ACHN (cell line): ENCODE measurements around the gene TMC5.
A peak's percentile ranks its signal among the peaks of the same experiment; 100 is the strongest.
"Not testable (repeated sequence)": the region's sequence is repeated elsewhere in the genome, so short reads cannot be mapped to it uniquely, and the experiment has no call there.

ENCODE experiments used
- DNase-seq: peaks from one replicate; pipeline ENCODE4 v3.0.0-alpha.2; 2015
- in situ Hi-C: cut with HindIII; loops from 2 replicates; pipeline ENCODE4 v1.10.0; 2017; ENCODE audit warnings: low sequenced_read_pairs, low pct_ligation_motif_present, low pct_unique_long_range_greater_than_20kb

Gene TMC5

GRCh38 chr16:19521471-19522396 lies 104.1 kb downstream of the TMC5 start, which contains the start of gene GDE1:
Gene GDE1, minus strand, starts transcription at chr16:19522098. Its CDS starts 134 bp downstream, at chr16:19521964.
- in situ Hi-C loops, result loop anchor here (25.0 kb wide), 1 partner anchor 109 kb away; the partner anchor contains the start of gene TMC5

DNA sequence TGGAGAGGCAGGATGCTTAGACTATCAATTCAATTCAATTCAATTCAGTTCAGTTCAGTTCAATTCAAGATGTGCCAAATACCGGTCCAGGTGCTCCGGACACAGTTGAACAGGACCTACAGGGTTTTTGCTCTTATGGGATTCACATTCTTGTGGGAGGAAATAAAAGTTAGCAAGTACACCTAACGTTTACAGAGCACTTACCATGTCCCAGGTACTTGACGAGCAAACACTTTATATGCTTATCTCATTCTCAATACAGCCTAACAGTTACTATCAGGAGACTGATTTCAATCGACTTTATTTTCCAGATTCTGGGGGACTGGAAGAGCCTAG lies 104.7 kb downstream of the TMC5 start:
- in situ Hi-C loops, result loop anchor here (25.0 kb wide), 1 partner anchor 110 kb away; the partner anchor contains the start of gene TMC5
- no peak for DNase-seq

More at GRCh38 chr16:19521471-19522396, 104.1 kb downstream of the TMC5 start, which contains the start of gene GDE1:
- peak; percentile 94 for DNase-seq

- no peak for DNase-seq
- in situ Hi-C loops, result loop anchor here (25.0 kb wide), 1 partner anchor 110 kb away; the partner anchor contains the start of gene TMC5
Observed at GRCh38 chr16:19522760-19523159, 105.1 kb downstream of the TMC5 start.

GRCh38 chr16:19523184-19523558 lies 105.5 kb downstream of the TMC5 start:
- no peak for DNase-seq
- in situ Hi-C loops, result loop anchor here (25.0 kb wide), 1 partner anchor 111 kb away; the partner anchor contains the start of gene TMC5

DNA sequence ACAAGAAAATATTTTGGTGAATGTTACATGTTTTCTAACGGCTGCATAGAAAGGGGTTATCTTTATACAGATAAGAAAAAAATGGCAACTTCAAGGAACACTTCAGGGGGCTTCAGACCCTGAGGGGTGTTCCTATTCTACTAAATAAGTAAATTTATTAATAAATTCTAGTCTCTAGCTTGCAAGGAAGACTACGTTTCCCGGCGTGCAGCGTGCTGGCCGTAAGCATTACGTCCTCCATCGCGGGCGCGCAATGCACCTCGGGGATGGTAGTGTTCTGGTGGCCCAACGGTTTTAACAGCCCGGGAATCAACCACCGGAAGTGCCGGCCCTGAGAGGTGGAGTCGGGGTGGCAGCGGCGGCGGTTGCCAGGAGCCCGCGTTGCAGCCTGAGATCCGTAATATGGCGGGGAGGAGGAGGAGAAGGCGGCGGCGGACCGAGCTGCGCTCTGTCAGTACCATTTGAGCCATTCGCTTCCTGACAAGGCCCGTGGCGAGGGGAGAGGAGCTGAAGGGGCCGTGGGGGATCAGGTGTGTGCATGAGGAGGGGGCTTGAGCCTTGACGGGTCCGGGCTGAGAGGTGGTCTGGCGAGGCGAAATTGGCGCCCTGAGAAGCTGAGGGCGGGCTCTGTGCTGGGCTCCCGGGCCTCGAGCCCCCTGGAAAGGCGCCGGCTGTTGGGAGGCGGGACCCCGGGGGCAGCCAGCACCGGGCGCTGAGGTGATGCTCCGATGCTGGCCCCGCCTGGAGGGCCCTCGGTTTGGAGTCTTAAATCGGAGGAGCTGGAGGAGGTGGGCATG lies 106.1 kb downstream of the TMC5 start, which contains the start of gene CCP110:
Gene CCP110 (plus strand): TSS at position 384 of the 797 bp plus-strand sequence. CDS start 3,940 bp downstream, outside the sequence.
- DNase-seq, result peak; percentile 99
- in situ Hi-C loops, result loop anchor here (25.0 kb wide), 1 partner anchor 111 kb away; the partner anchor contains the start of gene TMC5

DNA sequence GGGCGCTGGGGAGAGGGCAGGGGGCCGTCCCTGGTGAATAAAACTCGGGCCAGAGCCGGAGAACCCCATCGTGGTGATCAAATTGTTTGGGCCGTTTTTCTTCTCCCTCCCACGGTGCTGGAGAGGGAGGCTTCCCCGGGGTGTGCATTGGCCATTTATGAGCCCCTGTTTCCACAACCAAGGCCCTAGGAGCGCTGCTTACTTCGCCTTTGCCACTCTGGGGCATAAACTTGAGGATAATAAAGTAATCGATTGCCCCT lies 106.6 kb downstream of the TMC5 start:
- peak; percentile 9 for DNase-seq
- in situ Hi-C loops, result loop anchor here (25.0 kb wide), 1 partner anchor 112 kb away; the partner anchor contains the start of gene TMC5

- in situ Hi-C loops, result loop anchor here (25.0 kb wide), 1 partner anchor 112 kb away; the partner anchor contains the start of gene TMC5
- no peak for DNase-seq
Observed at GRCh38 chr16:19524616-19525384, 107.1 kb downstream of the TMC5 start.

DNA sequence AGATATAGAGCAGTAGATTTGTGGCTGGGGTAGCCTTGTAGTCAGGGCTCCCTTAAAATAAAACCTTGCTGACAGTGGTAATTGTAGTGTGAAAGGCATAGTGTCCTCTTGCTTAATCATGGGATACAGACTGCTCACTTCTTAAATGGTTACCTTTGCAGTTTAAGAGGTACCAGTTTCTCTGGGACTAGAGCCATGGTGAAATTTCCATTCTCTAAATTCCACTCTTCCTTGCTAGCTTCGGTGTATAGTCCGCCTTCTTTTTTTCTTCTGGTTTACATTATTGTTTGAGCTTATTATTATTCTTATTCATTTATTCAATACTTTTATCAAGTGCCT lies 107.7 kb downstream of the TMC5 start:
- no peak for DNase-seq
- in situ Hi-C loops, result no loop called here

- DNase-seq, result no peak
- in situ Hi-C loops, result no loop called here
Observed at GRCh38 chr16:19527161-19527560, 109.5 kb downstream of the TMC5 start.

DNA sequence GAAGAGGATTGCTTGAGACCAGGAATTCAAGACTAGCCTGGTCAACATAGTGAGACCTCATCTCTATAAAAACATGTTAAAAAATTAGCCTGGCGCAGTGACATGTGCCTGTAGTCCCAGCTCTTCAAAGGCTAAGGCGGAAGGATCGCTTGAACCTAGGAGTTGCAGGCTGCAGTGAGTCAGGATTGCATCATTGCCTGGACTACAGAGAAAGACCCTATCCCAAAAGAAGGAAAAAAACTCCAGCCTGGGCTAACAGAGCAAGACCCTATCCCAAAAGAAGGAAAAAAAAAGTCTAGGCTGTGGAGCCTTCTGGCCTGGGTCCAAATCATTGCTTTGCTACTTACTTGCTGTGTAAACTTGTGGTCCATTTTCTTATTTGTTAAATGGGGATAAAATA lies 111.0 kb downstream of the TMC5 start:
- in situ Hi-C loops, result no loop called here
- no peak for DNase-seq

- in situ Hi-C loops, result no loop called here
Observed at GRCh38 chr16:19532601-19533000, 114.9 kb downstream of the TMC5 start.

DNA sequence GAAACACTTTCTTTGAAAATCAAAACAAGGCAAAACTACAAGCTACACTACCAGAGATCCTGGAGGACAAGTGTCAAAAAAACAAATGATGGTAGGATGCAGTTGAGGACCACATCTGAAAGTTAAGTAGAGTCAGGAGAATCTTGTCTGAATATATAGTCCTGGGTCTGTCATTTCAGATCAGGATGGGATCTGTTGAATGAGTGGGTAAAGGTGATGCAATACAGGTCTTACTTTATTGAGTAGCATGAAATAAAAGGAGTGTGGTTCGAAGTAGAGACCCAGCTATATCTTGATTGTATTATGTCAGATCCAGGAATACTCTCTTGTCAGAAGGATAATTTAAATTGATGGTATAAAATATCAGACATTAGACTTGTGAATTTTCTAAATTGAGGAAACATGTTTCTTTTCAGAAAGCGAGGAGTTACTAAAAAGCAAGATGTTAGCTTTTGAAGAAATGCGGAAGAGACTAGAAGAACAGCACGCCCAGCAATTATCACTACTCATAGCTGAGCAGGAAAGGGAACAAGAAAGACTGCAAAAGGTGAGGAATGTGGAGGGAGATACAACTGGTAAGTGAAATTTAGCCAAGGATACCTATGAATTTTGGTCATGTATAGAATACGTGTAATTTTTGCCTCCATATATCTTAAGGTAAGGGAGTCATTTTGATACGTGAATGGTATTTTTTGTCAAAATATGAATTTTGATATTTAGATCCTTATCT lies 122.7 kb downstream of the TMC5 start:
- in situ Hi-C loops, result no loop called here
- DNase-seq, result no peak

More at GRCh38 chr16:19532601-19533000, 114.9 kb downstream of the TMC5 start:
- DNase-seq, result no peak

DNA sequence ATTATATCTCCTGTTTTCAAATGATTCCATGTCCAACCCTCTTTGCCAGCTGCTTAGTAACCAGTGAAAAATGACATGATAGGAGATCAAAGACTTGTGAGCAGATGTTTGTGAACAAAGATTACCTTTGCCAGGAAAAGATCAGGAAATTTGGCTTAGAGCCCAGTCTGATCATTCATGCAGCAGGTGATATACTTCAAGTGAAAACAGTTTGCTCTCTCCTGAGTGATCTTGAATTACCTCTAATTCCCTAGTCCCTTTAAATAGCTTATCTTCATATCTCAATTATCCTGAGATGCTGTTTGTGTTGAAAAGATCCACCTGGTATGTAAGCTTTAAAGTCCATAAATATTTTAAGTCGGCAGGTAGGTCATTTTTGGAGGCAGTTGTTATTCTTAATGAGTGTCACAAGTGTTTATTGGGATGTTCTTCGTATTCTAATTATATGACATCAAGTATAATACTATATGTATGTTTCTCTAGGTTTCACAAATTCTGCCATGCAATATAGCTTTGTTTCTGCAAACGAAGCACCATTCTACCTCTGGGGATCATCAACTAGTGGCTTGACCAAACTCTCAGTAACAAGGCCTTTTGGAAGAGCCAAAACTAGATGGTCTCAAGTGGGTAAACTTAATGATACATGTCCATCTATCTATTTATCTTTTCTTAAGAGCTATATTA lies 124.6 kb downstream of the TMC5 start:
- DNase-seq, result no peak
- in situ Hi-C loops, result no loop called here

GRCh38 chr16:19543278-19543996 lies 125.8 kb downstream of the TMC5 start:
- DNase-seq, in situ Hi-C loops: not testable (repeated sequence)

- in situ Hi-C loops, result no loop called here
- DNase-seq, result no peak
Observed at GRCh38 chr16:19548144-19548543, 130.5 kb downstream of the TMC5 start.
